CD4-positive, alpha-beta T cell (primary cell): ENCODE measurements around the gene CD1D. TPM values are rescaled to one million over a fixed set of nuclear protein-coding genes. Genes with fewer than 3 reads are reported as not detected.

Experiments used
- ATAC-seq: fragments of 200-7000 bp; cut with Tn5 transposase; one replicate; pipeline ENCODE4 v1.10.0; 2022; ENCODE audit warnings: mild to moderate bottlenecking; ENCODE audit not compliant: poor library complexity
- CTCF ChIA-PET: fragments of 350-600 bp; sonication (Branson Sonifier 250); formaldehyde crosslinking; loops from one replicate; lab custom pipeline; 2021; ENCODE audit warnings: antibody characterized with exemption, inconsistent platforms; lab: Charles Lee
- POLR2A ChIA-PET: fragments of 350-600 bp; sonication (Branson Sonifier 250); formaldehyde crosslinking; loops from one replicate; lab custom pipeline; 2021; ENCODE audit warnings: antibody characterized with exemption, inconsistent platforms; lab: Charles Lee
- DNase-seq, 14 experiments: peaks; one replicate each; pipeline ENCODE4 v3.0.0-alpha.2; 2013 to 2020; ENCODE audit warnings: mixed read lengths in 2 of 14
- H3K27ac ChIP-seq, 2 donors: one replicate each; pipeline versions ENCODE4 v1.5.1 to v1.7.0; 2013; ENCODE audit warnings: low read length in 2 of 2, low read depth in 1 of 2, mild to moderate bottlenecking in 1 of 2
- H3K27me3 ChIP-seq, 2 experiments: 1 replicate in 1 of 2; 2 replicates in 1 of 2; pipeline versions ENCODE4 v1.6.1 to v1.7.0; 2013; ENCODE audit warnings: low read length in 2 of 2, control low read depth in 1 of 2, mild to moderate bottlenecking in 1 of 2, moderate library complexity in 1 of 2; ENCODE audit not compliant: insufficient read depth in 2 of 2, control insufficient read depth in 1 of 2
- H3K36me3 ChIP-seq: one replicate; pipeline ENCODE4 v1.6.1; 2013; ENCODE audit warnings: low read length, control low read depth; ENCODE audit not compliant: insufficient read depth
- H3K4me1 ChIP-seq: one replicate; pipeline ENCODE4 v1.6.1; 2013; ENCODE audit warnings: low read length, control low read depth; ENCODE audit not compliant: insufficient read depth
- H3K4me3 ChIP-seq: one replicate; pipeline ENCODE4 v1.5.1; 2013; ENCODE audit warnings: mild to moderate bottlenecking, low read length, moderate library complexity
- H3K9me3 ChIP-seq, 2 experiments: 1 replicate in 1 of 2; 2 replicates in 1 of 2; pipeline versions ENCODE4 v1.6.1 to v1.7.0; 2013; ENCODE audit warnings: low read length in 2 of 2, mild to moderate bottlenecking in 2 of 2, control low read depth in 1 of 2, moderate library complexity in 1 of 2; ENCODE audit not compliant: control insufficient read depth in 1 of 2, insufficient read depth in 1 of 2
- H3K27ac Mint-ChIP-seq: one replicate; pipeline ENCODE4 v1.8.0; 2020; ENCODE audit warnings: mixed read lengths
- H3K27me3 Mint-ChIP-seq: one replicate; pipeline ENCODE4 v1.8.0; 2021; ENCODE audit warnings: mixed read lengths
- H3K36me3 Mint-ChIP-seq: one replicate; pipeline ENCODE4 v1.8.0; 2021; ENCODE audit warnings: low read depth, mixed read lengths
- H3K4me1 Mint-ChIP-seq: one replicate; pipeline ENCODE4 v1.8.0; 2021; ENCODE audit warnings: low read depth, mixed read lengths
- H3K4me3 Mint-ChIP-seq: one replicate; pipeline ENCODE4 v1.8.0; 2020; ENCODE audit warnings: mild to moderate bottlenecking, mixed read lengths
- H3K9me3 Mint-ChIP-seq: one replicate; pipeline ENCODE4 v1.8.0; 2020; ENCODE audit warnings: mixed read lengths
- intact Hi-C, 2 experiments: fragments of 100-400 bp; cut with DNase I in 1 of 2; cut with micrococcal nuclease in 1 of 2; formaldehyde crosslinking; loops; one replicate each; pipeline versions ENCODE4 v1.15.1 to v1.9.0; 2023 to 2025; cut with DNase I, micrococcal nuclease
- total RNA-seq, 174 experiments: library from RNA in 2 of 174; stranded (reverse) in 2 of 174; gene quantifications; one replicate each; pipeline ENCODE4 v1.2.3 and lab custom pipeline; 2021 to 2026
- TF ChIP-seq, protein P1 (sequence below): fragments of 200-600 bp; IDR thresholded peaks from one replicate; pipeline ENCODE4 v1.8.0; 2022; ENCODE audit warnings: antibody characterized with exemption, mild to moderate bottlenecking

The CD1D gene
- total RNA-seq, 2 experiments from 2014 or later = 0.11 to 0.14 TPM

DNA sequence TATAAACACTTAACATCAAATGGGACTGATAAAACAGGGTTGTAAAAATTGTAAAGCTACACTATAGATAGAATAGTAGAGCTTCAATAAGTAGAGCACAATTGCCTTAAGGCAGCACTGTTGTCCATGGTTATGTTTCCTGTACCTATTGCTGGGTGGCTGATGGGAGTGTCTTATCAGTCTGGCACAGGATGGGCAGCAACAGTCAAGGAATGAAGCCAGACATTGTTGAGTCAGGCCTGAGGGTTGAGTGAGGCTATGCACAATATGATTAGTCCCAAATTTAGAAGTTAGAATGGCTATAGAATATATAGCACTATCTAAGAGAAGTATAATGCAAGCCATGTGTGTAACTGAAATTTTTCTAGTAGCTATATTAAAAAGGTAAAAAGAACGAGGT is 25.0 kb upstream of the CD1D start:
- ATAC-seq (no peak), DNase-seq (no peak)
- ChIA-PET POLR2A (no interaction called here), CTCF (no interaction called here)
- Mint-ChIP-seq H3K9me3 (no peaks in the 10 kb centered on the region), H3K27ac (no peak overlapping the region), H3K4me1 (peaks cover 2% of the 10 kb centered on the region), H3K27me3 (peaks cover 26% of the 10 kb centered on the region), H3K4me3 (no peak overlapping the region), H3K36me3 (no peaks in the 10 kb centered on the region)
- intact Hi-C loops = no loop called here
- no peaks in the 10 kb centered on the region for H3K36me3 ChIP-seq
- no peak overlapping the region for H3K27ac ChIP-seq
- H3K4me1 ChIP-seq = peaks cover 1% of the 10 kb centered on the region
- TF ChIP-seq, protein P1, sequence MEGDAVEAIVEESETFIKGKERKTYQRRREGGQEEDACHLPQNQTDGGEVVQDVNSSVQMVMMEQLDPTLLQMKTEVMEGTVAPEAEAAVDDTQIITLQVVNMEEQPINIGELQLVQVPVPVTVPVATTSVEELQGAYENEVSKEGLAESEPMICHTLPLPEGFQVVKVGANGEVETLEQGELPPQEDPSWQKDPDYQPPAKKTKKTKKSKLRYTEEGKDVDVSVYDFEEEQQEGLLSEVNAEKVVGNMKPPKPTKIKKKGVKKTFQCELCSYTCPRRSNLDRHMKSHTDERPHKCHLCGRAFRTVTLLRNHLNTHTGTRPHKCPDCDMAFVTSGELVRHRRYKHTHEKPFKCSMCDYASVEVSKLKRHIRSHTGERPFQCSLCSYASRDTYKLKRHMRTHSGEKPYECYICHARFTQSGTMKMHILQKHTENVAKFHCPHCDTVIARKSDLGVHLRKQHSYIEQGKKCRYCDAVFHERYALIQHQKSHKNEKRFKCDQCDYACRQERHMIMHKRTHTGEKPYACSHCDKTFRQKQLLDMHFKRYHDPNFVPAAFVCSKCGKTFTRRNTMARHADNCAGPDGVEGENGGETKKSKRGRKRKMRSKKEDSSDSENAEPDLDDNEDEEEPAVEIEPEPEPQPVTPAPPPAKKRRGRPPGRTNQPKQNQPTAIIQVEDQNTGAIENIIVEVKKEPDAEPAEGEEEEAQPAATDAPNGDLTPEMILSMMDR = no peak
- H3K9me3 ChIP-seq = no peaks in the 10 kb centered on the region
- H3K27me3 ChIP-seq = no peaks in the 10 kb centered on the region
- no peak overlapping the region for H3K4me3 ChIP-seq

DNA sequence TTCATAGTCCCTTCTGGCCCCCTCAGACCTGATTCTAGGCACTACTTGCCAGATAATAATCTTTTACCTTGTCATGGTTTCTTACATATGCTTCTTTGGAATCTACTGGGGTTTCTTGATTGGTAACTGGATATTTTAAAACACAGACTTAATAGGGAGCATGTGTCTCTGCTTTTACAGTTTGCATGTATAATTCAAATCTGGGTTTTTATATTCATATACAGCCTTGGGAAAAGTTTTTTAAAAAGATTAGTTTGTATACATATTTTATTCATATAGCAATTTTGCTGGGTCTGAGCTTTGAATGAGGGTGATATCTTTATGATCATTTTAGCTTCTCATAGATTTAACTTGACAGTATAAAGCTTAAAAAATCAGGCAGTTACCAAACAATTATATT is 21.1 kb upstream of the CD1D start:
- H3K9me3 Mint-ChIP-seq = no peaks in the 10 kb centered on the region
- ChIA-PET POLR2A (no interaction called here), CTCF (no interaction called here)
- DNase-seq (no peak), ATAC-seq (no peak)
- intact Hi-C loops = no loop called here
- no peak overlapping the region for H3K27ac Mint-ChIP-seq
- Histone ChIP-seq H3K36me3 (no peaks in the 10 kb centered on the region), H3K4me3 (no peak overlapping the region), H3K9me3 (no peaks in the 10 kb centered on the region), H3K27me3 (peaks cover 6 to 23% of the 10 kb centered on the region in 2 experiments), H3K4me1 (no peaks in the 10 kb centered on the region), H3K27ac (no peak overlapping the region)
- H3K4me3 Mint-ChIP-seq = no peak overlapping the region
- H3K4me1 Mint-ChIP-seq = no peaks in the 10 kb centered on the region
- TF ChIP-seq, protein P1 = no peak
- no peaks in the 10 kb centered on the region for H3K36me3 Mint-ChIP-seq
- H3K27me3 Mint-ChIP-seq = peaks cover 56% of the 10 kb centered on the region

DNA sequence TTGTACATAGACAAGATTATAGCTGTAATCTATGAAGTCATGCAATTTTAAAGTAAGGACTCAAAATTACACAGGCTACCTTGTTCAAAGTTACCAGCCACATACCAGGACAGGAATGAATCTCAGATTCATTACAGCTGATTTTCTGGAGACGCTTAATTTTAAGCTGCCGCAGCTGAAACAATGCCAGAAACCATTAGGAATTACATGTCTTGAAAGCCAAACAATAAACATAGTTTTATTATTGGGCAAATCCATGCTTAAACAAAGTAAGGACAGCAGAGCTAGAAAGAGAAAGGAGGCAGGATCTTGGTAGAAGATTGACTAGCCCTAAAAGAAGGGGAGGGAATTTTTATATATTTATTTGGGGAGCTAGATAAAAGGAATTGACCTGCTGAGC is 19.2 kb upstream of the CD1D start:
- Mint-ChIP-seq H3K27ac (no peak overlapping the region), H3K36me3 (no peaks in the 10 kb centered on the region), H3K27me3 (peaks cover 52% of the 10 kb centered on the region), H3K9me3 (no peaks in the 10 kb centered on the region), H3K4me3 (no peak overlapping the region), H3K4me1 (no peaks in the 10 kb centered on the region)
- ChIA-PET CTCF (no interaction called here), POLR2A (no interaction called here)
- H3K4me1 ChIP-seq = no peaks in the 10 kb centered on the region
- TF ChIP-seq, protein P1 = no peak
- DNase-seq (no peak), ATAC-seq (no peak)
- no peaks in the 10 kb centered on the region for H3K9me3 ChIP-seq
- no peak overlapping the region for H3K4me3 ChIP-seq
- H3K27ac ChIP-seq = no peak overlapping the region
- intact Hi-C loops = no loop called here
- H3K27me3 ChIP-seq = peaks cover 6 to 38% of the 10 kb centered on the region in 2 experiments
- H3K36me3 ChIP-seq = no peaks in the 10 kb centered on the region
